VCaP (cell line): Measurements from ENCODE around the gene CFAP210.

Experiments used
- H3K27ac ChIP-seq: fragments of 450-650 bp; 2 replicates; pipeline ENCODE4 v1.5.1; 2017
- TF ChIP-seq, protein P1 (sequence below): fragments of 450-650 bp; conservative IDR thresholded peaks from 2 replicates; pipeline ENCODE4 v1.5.1; 2017; ENCODE audit warnings: mild to moderate bottlenecking, moderate library complexity

The CFAP210 gene

DNA sequence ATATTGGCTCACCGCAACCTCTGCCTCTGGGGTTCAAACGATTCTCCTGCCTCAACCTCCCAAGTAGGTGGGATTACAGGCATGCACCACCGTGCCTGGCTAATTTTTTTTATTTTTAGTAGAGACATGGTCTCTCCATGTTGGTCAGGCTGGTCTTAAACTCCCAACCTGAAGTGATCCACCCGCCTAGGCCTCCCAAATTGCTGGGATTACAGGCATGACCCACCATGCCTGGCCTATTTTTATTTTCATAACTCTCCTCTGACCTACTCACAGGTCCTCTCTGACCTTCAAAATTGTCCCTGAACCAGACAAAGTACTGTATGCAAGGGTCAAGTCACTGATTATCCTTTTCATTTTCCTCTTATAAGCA, 23.5 kb upstream of the CFAP210 start:
- TF ChIP-seq, protein P1, sequence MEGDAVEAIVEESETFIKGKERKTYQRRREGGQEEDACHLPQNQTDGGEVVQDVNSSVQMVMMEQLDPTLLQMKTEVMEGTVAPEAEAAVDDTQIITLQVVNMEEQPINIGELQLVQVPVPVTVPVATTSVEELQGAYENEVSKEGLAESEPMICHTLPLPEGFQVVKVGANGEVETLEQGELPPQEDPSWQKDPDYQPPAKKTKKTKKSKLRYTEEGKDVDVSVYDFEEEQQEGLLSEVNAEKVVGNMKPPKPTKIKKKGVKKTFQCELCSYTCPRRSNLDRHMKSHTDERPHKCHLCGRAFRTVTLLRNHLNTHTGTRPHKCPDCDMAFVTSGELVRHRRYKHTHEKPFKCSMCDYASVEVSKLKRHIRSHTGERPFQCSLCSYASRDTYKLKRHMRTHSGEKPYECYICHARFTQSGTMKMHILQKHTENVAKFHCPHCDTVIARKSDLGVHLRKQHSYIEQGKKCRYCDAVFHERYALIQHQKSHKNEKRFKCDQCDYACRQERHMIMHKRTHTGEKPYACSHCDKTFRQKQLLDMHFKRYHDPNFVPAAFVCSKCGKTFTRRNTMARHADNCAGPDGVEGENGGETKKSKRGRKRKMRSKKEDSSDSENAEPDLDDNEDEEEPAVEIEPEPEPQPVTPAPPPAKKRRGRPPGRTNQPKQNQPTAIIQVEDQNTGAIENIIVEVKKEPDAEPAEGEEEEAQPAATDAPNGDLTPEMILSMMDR: no peak
- H3K27ac ChIP-seq: peak overlapping the region; percentile 97

- TF ChIP-seq, protein P1: no peak
- peak overlapping the region; percentile 97 for H3K27ac ChIP-seq
These were observed 22.9 kb upstream of the CFAP210 start for GRCh38 chr2:169716938-169717690.

DNA sequence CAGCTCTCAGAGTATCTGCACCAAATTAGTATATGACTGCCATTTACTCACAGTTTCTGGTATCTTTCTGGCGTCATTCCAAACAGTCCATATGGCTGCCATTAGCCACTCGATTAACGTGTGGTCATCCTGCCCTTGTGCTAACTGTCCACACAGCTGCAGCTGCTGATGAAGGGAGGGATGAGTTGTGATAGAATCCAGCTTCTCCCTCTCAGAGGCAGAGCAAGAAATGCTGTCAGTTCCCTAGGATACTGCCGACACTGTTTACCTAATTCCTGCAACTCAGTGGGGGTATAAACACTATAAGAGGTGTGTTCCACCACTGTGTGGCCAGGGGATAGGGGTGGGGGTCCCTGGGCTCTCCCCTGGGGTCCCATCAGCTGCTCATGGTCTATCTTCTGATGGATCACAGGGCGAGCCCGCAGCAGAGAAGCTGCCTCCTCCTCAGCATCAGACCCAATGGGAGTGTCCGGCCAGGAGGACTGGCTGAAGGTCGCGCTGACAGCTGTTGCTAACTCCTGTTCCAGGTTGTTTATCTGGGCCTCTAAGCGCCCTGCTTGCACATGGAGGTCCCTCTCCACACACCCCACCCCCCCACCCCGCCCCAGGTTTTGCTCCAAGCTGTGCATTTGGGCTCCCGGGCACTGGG, 22.2 kb upstream of the CFAP210 start:
- H3K27ac ChIP-seq: peak overlapping the region; percentile 97
- TF ChIP-seq, protein P1: no peak

- peak overlapping the region; percentile 97 for H3K27ac ChIP-seq
- TF ChIP-seq, protein P1: no peak
These were observed 21.4 kb upstream of the CFAP210 start for GRCh38 chr2:169715379-169716237.

- TF ChIP-seq, protein P1: no peak
- H3K27ac ChIP-seq: peak overlapping the region; percentile 97
These were observed 20.5 kb upstream of the CFAP210 start for GRCh38 chr2:169714699-169715098.

DNA sequence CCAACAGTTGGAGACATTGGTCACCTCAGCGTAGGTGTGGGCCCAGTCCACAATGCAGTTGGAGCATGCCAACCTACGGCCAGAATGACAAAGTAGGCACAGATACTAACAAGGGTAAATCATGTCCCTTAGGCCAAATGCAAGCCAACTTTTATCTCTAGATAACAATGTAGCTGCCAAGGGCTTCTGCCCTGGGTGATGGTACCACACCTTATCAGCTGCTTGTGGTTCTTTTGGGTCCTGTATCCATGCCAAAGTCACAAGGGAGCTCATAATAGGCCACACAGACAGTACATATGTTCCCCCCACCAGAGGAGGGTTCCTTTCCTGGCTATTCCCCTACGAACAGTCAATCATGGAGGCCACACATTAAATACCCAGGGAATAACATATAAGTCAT, 19.1 kb upstream of the CFAP210 start:
- no peak overlapping the region for H3K27ac ChIP-seq
- TF ChIP-seq, protein P1: no peak

- no peak overlapping the region for H3K27ac ChIP-seq
- TF ChIP-seq, protein P1: no peak
These were observed 18.6 kb upstream of the CFAP210 start for GRCh38 chr2:169712791-169713227.
